Measurements from ENCODE around the gene FAM120B.

- TF ChIP-seq CTCF (IDR thresholded peaks at IDR 0.05; ENCODE audit: low read length) (no peak), EZH2 (IDR thresholded peaks at IDR 0.05; ENCODE audit: borderline replicate concordance, low read length) (no peak)
These were observed 44.0 kb upstream of the FAM120B start for GRCh38 chr6:170262489-170263088.
